Body of pancreas (tissue), 4 donors: ENCODE measurements around the gene MRPL36.

ENCODE experiments used
- CTCF ChIP-seq, 7 experiments: fragments of 450-650 bp in 4 of 7; fragments of 200-600 bp in 3 of 7; sonication (generic) in 3 of 7; IDR thresholded peaks; one replicate each; pipeline ENCODE4 v1.5.1; 2016 to 2019; ENCODE audit warnings: antibody characterized with exemption in 7 of 7
- POLR2A ChIP-seq, 3 donors: fragments of 450-650 bp; IDR thresholded peaks; one replicate each; pipeline ENCODE4 v1.6.1; 2016; ENCODE audit warnings: antibody characterized with exemption in 3 of 3, mild to moderate bottlenecking in 2 of 3

- TF ChIP-seq POLR2A (IDR thresholded peaks at IDR 0.05) (no peak), CTCF (IDR thresholded peaks at IDR 0.05) (no peak)
Measured at GRCh38 chr5:1761453-1761755, 38.2 kb downstream of the MRPL36 start.
